GM12878 (cell line): ENCODE measurements around the gene PLK5. TPM values are rescaled to one million over a fixed set of nuclear protein-coding genes. Genes with fewer than 3 reads are reported as not detected.

Source experiments
- ATAC-seq: fragments of 200-7000 bp; cut with Tn5 transposase; 3 replicates; pipeline ENCODE4 v1.9.1; 2020; ENCODE audit warnings: mild to moderate bottlenecking, moderate library complexity
- BruUV-seq: library from RNA; stranded (reverse); fragments of 400-500 nt; replicated peaks from 2 replicates; lab custom pipeline; 2021; lab: Mats Ljungman, UMichigan
- CTCF ChIA-PET: fragments of 300-600 bp; sonication (Branson Sonifier 250); formaldehyde crosslinking; extraction: SDS; loops from one replicate; lab custom pipeline; 2021; ENCODE audit warnings: inconsistent platforms; lab: Yijun Ruan, JAX
- POLR2A ChIA-PET: fragments of 350-600 bp; formaldehyde crosslinking; extraction: SDS; loops from one replicate; lab custom pipeline; 2021; ENCODE audit warnings: inconsistent platforms; lab: Charles Lee
- RAD21 ChIA-PET: fragments of 300-600 bp; sonication (Branson Sonifier 250); formaldehyde crosslinking; loops from one replicate; lab custom pipeline; 2023; ENCODE audit warnings: antibody characterized with exemption; ENCODE audit not compliant: unreplicated experiment; lab: Charles Lee
- SMC1A ChIA-PET: fragments of 300-600 bp; sonication (Branson Sonifier 250); formaldehyde crosslinking; loops from one replicate; lab custom pipeline; 2023; ENCODE audit not compliant: unreplicated experiment, uncharacterized antibody; lab: Charles Lee
- DNase-seq: peaks from one replicate; pipeline ENCODE4 v3.0.0-alpha.2; 2011; ENCODE audit warnings: low read depth, low spot score
- FAIRE-seq: peaks from 3 replicates; lab custom pipeline; 2011; peaks lifted over from hg19 to GRCh38; lab: Jason Lieb, UNC
- H2AFZ ChIP-seq: 2 replicates; pipeline ENCODE4 v1.6.0; 2011; ENCODE audit warnings: low read depth, low read length, control low read depth; ENCODE audit not compliant: control insufficient read depth
- H3K27ac ChIP-seq: 2 replicates; pipeline ENCODE4 v1.5.1; 2011; ENCODE audit warnings: control low read depth; ENCODE audit not compliant: control insufficient read depth, insufficient read depth
- H3K27me3 ChIP-seq, 2 experiments: replicated peaks in 1 of 2; 2 replicates each; pipeline versions ENCODE4 v1.6.0 to v1.6.1; 2011; ENCODE audit warnings: low read length in 1 of 2; ENCODE audit not compliant: control insufficient read depth in 2 of 2, insufficient read depth in 2 of 2
- H3K36me3 ChIP-seq, 2 experiments: 2 replicates each; pipeline ENCODE4 v1.5.1; 2011; ENCODE audit warnings: low read length in 1 of 2; ENCODE audit not compliant: control insufficient read depth in 2 of 2, insufficient read depth in 2 of 2
- H3K4me1 ChIP-seq: 2 replicates; pipeline ENCODE4 v1.6.1; 2011; ENCODE audit warnings: mild to moderate bottlenecking, low read length, moderate library complexity, mixed read lengths; ENCODE audit not compliant: control insufficient read depth, insufficient read depth
- H3K4me2 ChIP-seq: 2 replicates; pipeline ENCODE4 v1.6.0; 2011; ENCODE audit warnings: control low read depth; ENCODE audit not compliant: control insufficient read depth, insufficient read depth
- H3K4me3 ChIP-seq: fragments of 200-600 bp; sonication (generic); 2 replicates; pipeline ENCODE4 v1.5.1; 2016
- H3K79me2 ChIP-seq: 2 replicates; pipeline ENCODE4 v1.6.0; 2011; ENCODE audit warnings: low read length; ENCODE audit not compliant: control insufficient read depth, insufficient read depth
- H3K9ac ChIP-seq: 2 replicates; pipeline ENCODE4 v1.8.0; 2011; ENCODE audit warnings: low read length, control low read depth, mixed read lengths; ENCODE audit not compliant: control insufficient read depth, insufficient read depth
- H3K9me3 ChIP-seq: replicated peaks from 3 replicates; pipeline ENCODE4 v1.5.1; 2011; ENCODE audit warnings: mild to moderate bottlenecking, low read length; ENCODE audit not compliant: control insufficient read depth, insufficient read depth
- H4K20me1 ChIP-seq: 2 replicates; pipeline ENCODE4 v1.6.0; 2011; ENCODE audit not compliant: control insufficient read depth, insufficient read depth
- BACH1 ChIP-seq: fragments of 450-650 bp; IDR thresholded peaks from 2 replicates; pipeline ENCODE4 v1.6.1; 2017; ENCODE audit warnings: mild to moderate bottlenecking, borderline replicate concordance
- BMI1 ChIP-seq: fragments of 450-650 bp; IDR thresholded peaks from 2 replicates; pipeline ENCODE4 v1.6.1; 2016; ENCODE audit warnings: mild to moderate bottlenecking, moderate library complexity, borderline replicate concordance
- GATAD2B ChIP-seq: fragments of 450-650 bp; conservative IDR thresholded peaks from 2 replicates; pipeline ENCODE4 v1.6.1; 2017; ENCODE audit warnings: low read depth, mild to moderate bottlenecking, moderate library complexity
- IKZF1 ChIP-seq: fragments of 450-650 bp; conservative IDR thresholded peaks from 2 replicates; pipeline ENCODE4 v1.6.1; 2017; ENCODE audit warnings: antibody characterized with exemption, mild to moderate bottlenecking
- LARP7 ChIP-seq: fragments of 450-650 bp; IDR thresholded peaks from 2 replicates; pipeline ENCODE4 v1.6.1; 2017; ENCODE audit warnings: mild to moderate bottlenecking
- SMC3 ChIP-seq: IDR thresholded peaks from 2 replicates; pipeline ENCODE4 v1.6.1; 2011; ENCODE audit warnings: low read length, improper control_type of control experiment, borderline replicate concordance
- STAT3 ChIP-seq: IDR thresholded peaks from 2 replicates; pipeline ENCODE4 v1.6.1; 2011; ENCODE audit warnings: low read depth, low read length, improper control_type of control experiment
- SUZ12 ChIP-seq: fragments of 200-600 bp; sonication (generic); IDR thresholded peaks from one replicate; pipeline ENCODE4 v1.6.1; 2018; ENCODE audit warnings: antibody characterized with exemption, mild to moderate bottlenecking; ENCODE audit not compliant: unreplicated experiment
- WGBS: methylation state at CpG from one replicate; pipeline ENCODE4 v1.1.6; 2016; ENCODE audit warnings: low lambda C conversion rate; ENCODE audit not compliant: insufficient replicate concordance, insufficient coverage; ENCODE audit errors: missing lambda C conversion rate; 5-methylcytosine and 5-hydroxymethylcytosine counted together
- in situ Hi-C: fragments of 300-500 bp; cut with MboI; formaldehyde crosslinking; loops from 9 replicates; pipeline ENCODE4 v1.14.3; 2018; ENCODE audit warnings: mixed read lengths
- intact Hi-C: fragments of 100-400 bp; cut with micrococcal nuclease; formaldehyde crosslinking; loops from one replicate; pipeline ENCODE4 v1.14.2; 2022; ENCODE audit not compliant: unreplicated experiment
- polyA plus RNA-seq, 11 experiments: library from polyadenylated mRNA; depleted of rRNA in 4 of 11; unstranded in 6 of 11; stranded (reverse) in 5 of 11; fragments of >200 nt; fragmentation: Nextera tagmentation in 4 of 11; fragmentation: Illumina TruSeq in 1 of 11; extraction: Ambion mirVana in 4 of 11; extraction: Trizol in 1 of 11; gene quantifications; 1 replicate in 1 of 11; 2 replicates in 10 of 11; pipeline versions ENCODE4 v1.2.1 to v1.2.3, GENCODE V29; 2011 to 2016; ENCODE audit warnings: inconsistent platforms in 2 of 11, missing spikeins in 2 of 11, low read depth in 1 of 11
- total RNA-seq, 4 experiments: library from RNA; depleted of rRNA in 3 of 4; stranded (reverse); fragments of >200 nt in 3 of 4; fragmentation: Illumina TruSeq in 1 of 4; extraction: Trizol in 1 of 4; gene quantifications; 2 replicates each; pipeline versions ENCODE4 v1.2.1 to v1.2.3, GENCODE V29; 2013 to 2021
- TF ChIP-seq, protein P1 (sequence below): fragments of 450-650 bp; formaldehyde crosslinking; IDR thresholded peaks from 2 replicates; pipeline ENCODE4 v1.4.0; 2022; ENCODE audit warnings: mild to moderate bottlenecking, moderate library complexity

Gene PLK5
- total and polyA plus RNA-seq, 10 of the 15 experiments (the other 5 are each of a cell fraction or from before 2014, with no cell fraction given): 0.13 TPM; not detected in 9

DNA sequence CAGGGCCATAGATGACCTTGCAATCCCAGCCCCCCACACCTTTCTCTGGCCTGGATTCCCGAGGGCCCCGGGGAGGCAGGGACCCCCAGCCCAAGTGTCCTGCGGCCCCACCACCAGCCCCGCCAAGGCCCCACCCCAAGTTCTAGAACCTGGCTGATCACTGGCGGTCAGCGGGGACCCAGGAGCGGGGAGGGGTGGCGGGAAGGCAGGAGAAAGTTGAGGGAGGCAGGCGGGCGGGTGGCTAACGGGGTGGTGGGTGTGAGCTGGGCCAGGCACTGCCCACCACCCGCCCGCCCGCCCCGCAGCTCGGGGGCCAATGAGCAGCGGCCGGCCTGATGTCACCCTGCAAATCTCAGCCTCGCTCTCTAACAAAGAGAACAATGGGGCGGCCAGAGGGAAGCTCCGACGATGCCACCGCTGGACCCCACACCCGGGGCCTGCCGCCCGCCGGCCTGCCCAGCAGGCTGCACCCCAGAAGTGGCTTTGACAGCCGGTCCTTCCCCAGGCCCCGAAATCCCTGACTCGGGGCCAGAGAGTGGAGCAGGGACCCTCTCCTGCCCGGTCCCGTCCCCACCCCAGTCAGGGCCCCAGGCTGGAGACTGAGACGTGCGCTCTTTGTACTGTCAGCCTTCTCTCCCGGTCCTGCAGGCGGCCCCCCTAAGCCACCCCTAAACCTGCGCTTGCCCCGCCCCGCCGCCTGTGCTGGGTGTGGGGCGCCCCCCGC lies 42.7 kb downstream of the PLK5 start:
- Histone ChIP-seq H3K79me2 (no peaks in the 10 kb centered on the region), H3K27ac (no peak overlapping the region), H3K4me2 (peak overlapping the region; percentile 9; the same call in 1 of the 2 replicates), H3K36me3 (no peaks in the 10 kb centered on the region), H3K27me3 (no peaks in the 10 kb centered on the region), H2AFZ (no peak overlapping the region), H4K20me1 (no peaks in the 10 kb centered on the region), H3K9ac (no peak overlapping the region; the same call in 1 of the 2 replicates), H3K9me3 (no peaks in the 10 kb centered on the region), H3K4me1 (no peaks in the 10 kb centered on the region), H3K4me3 (no peak overlapping the region)
- in situ Hi-C loops (no loop called here), intact Hi-C loops (no loop called here)
- SMC1A ChIA-PET: no interaction called here
- CTCF ChIA-PET: no interaction called here
- POLR2A ChIA-PET: no interaction called here
- no TSS peak for BruUV-seq
- FAIRE-seq: no peak
- RAD21 ChIA-PET: no interaction called here
- no peak for DNase-seq
- 55% methylated on average over 23 of the region's 42 CpGs for WGBS
- TF ChIP-seq STAT3: no peak
- ATAC-seq: peak; percentile 29

DNA sequence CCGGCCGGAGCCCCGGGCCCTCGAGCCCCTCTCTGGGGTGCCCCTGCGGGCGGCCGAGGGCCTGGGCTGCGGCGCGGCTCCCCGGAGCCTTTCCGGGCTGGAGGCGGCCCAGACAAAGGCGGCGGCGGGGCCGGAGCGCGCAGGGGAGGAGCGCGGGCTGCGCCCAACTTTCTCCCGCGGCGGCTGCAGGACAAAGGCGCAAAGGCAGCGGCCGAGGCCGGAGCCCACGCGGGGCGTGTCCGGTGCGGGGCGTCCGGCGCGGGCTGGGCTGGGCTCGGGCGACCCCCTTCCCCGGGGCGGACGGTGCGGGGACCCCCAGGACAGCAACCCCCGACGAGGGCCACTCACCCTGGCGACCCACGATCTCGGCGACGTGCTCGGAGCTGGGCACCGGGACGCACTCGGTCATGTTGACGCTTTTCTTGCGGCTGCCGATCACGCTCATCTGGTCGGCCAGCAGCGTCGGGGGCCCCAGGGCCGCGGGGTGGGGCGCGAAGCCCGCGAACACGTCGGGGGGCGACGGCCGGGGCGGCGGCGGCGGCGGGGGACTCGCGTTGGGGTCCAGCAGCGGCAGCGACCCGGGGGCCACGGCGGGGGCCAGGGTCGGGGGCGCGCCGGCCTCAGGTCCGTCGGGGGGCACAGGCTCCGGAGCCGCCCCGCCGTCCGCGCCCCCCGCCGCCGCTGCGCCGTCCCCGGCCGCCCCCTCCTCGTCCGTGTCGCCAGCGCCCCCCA lies 43.4 kb downstream of the PLK5 start:
- H3K9me3 ChIP-seq: no peaks in the 10 kb centered on the region
- no peak overlapping the region; the same call in 1 of the 2 replicates for H3K9ac ChIP-seq
- ChIA-PET SMC1A (no interaction called here), RAD21 (no interaction called here), CTCF (no interaction called here), POLR2A (interaction anchor here (0.6 kb wide), 1 partner anchor 95 kb away, joined by 5 read pairs; no protein-coding TSS in a partner anchor)
- 21% methylated on average over 55 of the region's 108 CpGs for WGBS
- DNase-seq: no peak
- H3K4me2 ChIP-seq: peak overlapping the region; percentile 25; the same call in 1 of the 2 replicates
- TF ChIP-seq BMI1 (no peak), LARP7 (0 out of 2 replicates have a peak, but pooled peaks have one; percentile 31), BACH1 (peak; percentile 28; the same call in 1 of the 2 replicates), SUZ12 (peak; percentile 60), IKZF1 (peak; percentile 29; the same call in 1 of the 2 replicates), GATAD2B (0 out of 2 replicates have a peak, but pooled peaks have one; percentile 30), SMC3 (no peak)
- TF ChIP-seq, protein P1, sequence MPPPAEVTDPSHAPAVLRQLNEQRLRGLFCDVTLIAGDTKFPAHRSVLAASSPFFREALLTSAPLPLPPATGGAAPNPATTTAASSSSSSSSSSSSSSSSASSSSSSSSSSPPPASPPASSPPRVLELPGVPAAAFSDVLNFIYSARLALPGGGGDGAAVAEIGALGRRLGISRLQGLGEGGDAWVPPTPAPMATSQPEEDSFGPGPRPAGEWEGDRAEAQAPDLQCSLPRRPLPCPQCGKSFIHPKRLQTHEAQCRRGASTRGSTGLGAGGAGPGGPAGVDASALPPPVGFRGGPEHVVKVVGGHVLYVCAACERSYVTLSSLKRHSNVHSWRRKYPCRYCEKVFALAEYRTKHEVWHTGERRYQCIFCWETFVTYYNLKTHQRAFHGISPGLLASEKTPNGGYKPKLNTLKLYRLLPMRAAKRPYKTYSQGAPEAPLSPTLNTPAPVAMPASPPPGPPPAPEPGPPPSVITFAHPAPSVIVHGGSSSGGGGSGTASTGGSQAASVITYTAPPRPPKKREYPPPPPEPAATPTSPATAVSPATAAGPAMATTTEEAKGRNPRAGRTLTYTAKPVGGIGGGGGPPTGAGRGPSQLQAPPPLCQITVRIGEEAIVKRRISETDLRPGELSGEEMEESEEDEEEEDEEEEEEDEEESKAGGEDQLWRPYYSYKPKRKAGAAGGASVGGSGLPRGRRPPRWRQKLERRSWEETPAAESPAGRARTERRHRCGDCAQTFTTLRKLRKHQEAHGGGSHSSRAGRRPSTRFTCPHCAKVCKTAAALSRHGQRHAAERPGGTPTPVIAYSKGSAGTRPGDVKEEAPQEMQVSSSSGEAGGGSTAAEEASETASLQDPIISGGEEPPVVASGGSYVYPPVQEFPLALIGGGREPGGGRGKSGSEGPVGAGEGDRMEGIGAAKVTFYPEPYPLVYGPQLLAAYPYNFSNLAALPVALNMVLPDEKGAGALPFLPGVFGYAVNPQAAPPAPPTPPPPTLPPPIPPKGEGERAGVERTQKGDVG (CRISPR knock-in tag): no peak
- peak; percentile 48 for ATAC-seq
- in situ Hi-C loops: no loop called here
- H4K20me1 ChIP-seq: no peaks in the 10 kb centered on the region
- H3K79me2 ChIP-seq: no peaks in the 10 kb centered on the region
- no peaks in the 10 kb centered on the region for H3K36me3 ChIP-seq
- no peaks in the 10 kb centered on the region for H3K4me1 ChIP-seq
- intact Hi-C loops: no loop called here
- no peak for FAIRE-seq
- H3K4me3 ChIP-seq: peak overlapping the region; percentile 57; the same call in 1 of the 2 replicates
- no peaks in the 10 kb centered on the region for H3K27me3 ChIP-seq
- H3K27ac ChIP-seq: no peak overlapping the region
- BruUV-seq: no TSS peak
- H2AFZ ChIP-seq: no peak overlapping the region
